ENCODE measurements around the gene CNTROB.

The CNTROB gene

GRCh38 chr17:7903154-7904103 is 28.6 kb upstream of the CNTROB start:
- no peak for DNase-seq

GRCh38 chr17:7909089-7909488 is 22.9 kb upstream of the CNTROB start:
- no peak for DNase-seq

- DNase-seq = no peak
Measured at GRCh38 chr17:7910281-7910680, 21.7 kb upstream of the CNTROB start.

- no peak for DNase-seq
Measured at GRCh38 chr17:7910711-7911110, 21.3 kb upstream of the CNTROB start.

GRCh38 chr17:7911116-7911515 is 20.9 kb upstream of the CNTROB start:
- DNase-seq = no peak

- DNase-seq = no peak
Measured at GRCh38 chr17:7912927-7913524, 19.0 kb upstream of the CNTROB start.

- DNase-seq = no peak
Measured at GRCh38 chr17:7915179-7915610, 16.8 kb upstream of the CNTROB start.

GRCh38 chr17:7915611-7916384 is 16.2 kb upstream of the CNTROB start, which contains the start of gene RNF227:
RNF227 (minus strand) TSS chr17:7916289; CDS start chr17:7916195, 94 bp downstream.
- DNase-seq = peak; percentile 36

GRCh38 chr17:7916385-7916682 is 15.7 kb upstream of the CNTROB start:
- no peak for DNase-seq

- DNase-seq = no peak
Measured at GRCh38 chr17:7916808-7917207, 15.2 kb upstream of the CNTROB start.

- no peak for DNase-seq
Measured at GRCh38 chr17:7922269-7922844, 9.6 kb upstream of the CNTROB start.

GRCh38 chr17:7922845-7923628 is 9.0 kb upstream of the CNTROB start:
- no peak for DNase-seq

- no peak for DNase-seq
Measured at GRCh38 chr17:7927596-7927995, 4.4 kb upstream of the CNTROB start.

- peak; percentile 25 for DNase-seq
Measured at GRCh38 chr17:7929158-7930023, 2.6 kb upstream of the CNTROB start, which contains the start of gene KCNAB3. KCNAB3 (minus strand) TSS chr17:7929856; CDS start chr17:7929435, 421 bp downstream.

GRCh38 chr17:7930841-7931631 is 970 bp upstream of the CNTROB start:
- no peak for DNase-seq

- no peak for DNase-seq
Measured at GRCh38 chr17:7932483-7932891, 481 bp downstream of the CNTROB start.

- no peak for DNase-seq
Measured at GRCh38 chr17:7932949-7933348, 943 bp downstream of the CNTROB start.

- DNase-seq = no peak
Measured at GRCh38 chr17:7935859-7936258, 3.9 kb downstream of the CNTROB start.

- DNase-seq = no peak
Measured at GRCh38 chr17:7940034-7940433, 8.0 kb downstream of the CNTROB start.

- DNase-seq = no peak
Measured at GRCh38 chr17:7940743-7941142, 8.7 kb downstream of the CNTROB start.

Measured in NCI-H2081 treated with DMSO at 0.1 percent for 48 hours (cell line).